Naive B cell (primary cell): ENCODE measurements around the gene ANKDD1A. TPM values are rescaled to one million over a fixed set of nuclear protein-coding genes. Genes with fewer than 3 reads are reported as not detected.

Source experiments
- ATAC-seq, 2 donors: fragments of 150-1000 bp; cut with Tn5 transposase; 2 replicates each; pipeline ENCODE4 v1.10.0; 2021; ENCODE audit warnings: low read depth in 2 of 2, mild to moderate bottlenecking in 2 of 2, moderate library complexity in 2 of 2
- DNase-seq: peaks from one replicate; pipeline ENCODE4 v3.0.0; 2022
- H3K27ac Mint-ChIP-seq, 6 donors: one replicate each; pipeline ENCODE4 v1.8.0; 2020 to 2022; ENCODE audit warnings: mild to moderate bottlenecking in 6 of 6, mixed read lengths in 6 of 6, moderate library complexity in 5 of 6, inconsistent platforms in 2 of 6
- H3K27me3 Mint-ChIP-seq, 3 donors: one replicate each; pipeline ENCODE4 v1.8.0; 2021 to 2022; ENCODE audit warnings: mixed read lengths in 3 of 3, mild to moderate bottlenecking in 1 of 3
- H3K36me3 Mint-ChIP-seq, 2 donors: one replicate each; pipeline ENCODE4 v1.8.0; 2020 to 2022; ENCODE audit warnings: mixed read lengths in 2 of 2, inconsistent platforms in 1 of 2, mild to moderate bottlenecking in 1 of 2
- H3K4me1 Mint-ChIP-seq, 3 donors: one replicate each; pipeline ENCODE4 v1.8.0; 2020 to 2022; ENCODE audit warnings: mixed read lengths in 3 of 3, inconsistent platforms in 1 of 3, mild to moderate bottlenecking in 1 of 3, moderate library complexity in 1 of 3
- H3K4me3 Mint-ChIP-seq, 8 donors: one replicate each; pipeline ENCODE4 v1.8.0; 2020 to 2022; ENCODE audit warnings: mild to moderate bottlenecking in 8 of 8, mixed read lengths in 8 of 8, moderate library complexity in 8 of 8, inconsistent platforms in 2 of 8
- H3K9me3 Mint-ChIP-seq, 7 donors: one replicate each; pipeline ENCODE4 v1.8.0; 2020 to 2022; ENCODE audit warnings: mixed read lengths in 7 of 7, mild to moderate bottlenecking in 5 of 7, inconsistent platforms in 2 of 7, moderate library complexity in 1 of 7
- polyA plus RNA-seq, 6 donors: library from polyadenylated mRNA; unstranded; fragments of 300-500 nt; fragmentation: Illumina TruSeq; gene quantifications; one replicate each; pipeline ENCODE4 v1.2.3, GENCODE V29; 2021; ENCODE audit warnings: low read depth in 6 of 6

The ANKDD1A gene
- polyA plus RNA-seq: 1 to 10 TPM in 3 of 6 donors, under 1 TPM in 2, not detected in 1; 0.14 to 3.3 (median 1.3) TPM

DNA sequence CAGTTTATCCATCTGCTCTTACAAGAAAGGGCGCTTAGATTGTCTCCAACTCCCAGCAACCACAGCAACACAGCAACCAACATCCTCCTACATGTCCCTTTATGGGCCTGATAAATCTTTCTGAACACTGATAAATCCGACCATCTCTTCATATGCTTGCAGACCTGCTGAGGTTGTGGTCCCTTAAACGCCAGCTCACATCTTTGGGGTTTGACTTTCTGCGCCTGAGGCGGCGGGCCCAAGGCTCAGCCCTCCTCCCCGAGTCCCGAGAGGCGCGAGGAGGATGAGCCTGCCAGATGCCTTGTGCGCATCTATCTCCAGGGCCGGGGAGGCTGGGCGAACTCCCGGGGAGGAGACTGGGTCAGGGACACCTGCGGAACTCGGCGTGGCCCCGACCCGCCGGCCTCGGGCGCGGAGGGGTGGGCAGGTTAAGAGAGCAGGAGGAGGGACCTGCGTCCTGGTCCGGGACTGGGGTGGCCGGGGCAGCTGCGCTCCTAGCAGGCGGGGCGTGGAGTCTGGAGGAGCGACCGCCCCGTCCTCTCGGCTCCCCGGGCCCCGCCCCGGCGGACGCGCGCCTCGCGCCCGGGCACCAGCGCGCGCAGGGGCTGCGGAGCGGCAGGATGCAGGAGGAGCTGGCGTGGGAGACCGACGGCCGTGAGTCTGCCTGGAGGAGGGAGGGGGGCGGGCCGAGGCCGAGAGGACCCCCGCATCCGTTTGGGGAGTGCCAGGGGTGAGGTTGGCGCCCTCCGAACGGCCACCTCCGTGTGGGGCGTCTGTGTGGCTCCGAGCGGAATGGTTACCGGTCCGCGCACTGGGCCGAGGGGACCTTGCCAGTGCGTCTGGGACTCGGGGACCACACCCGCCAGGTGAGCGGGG lies at the start of gene ANKDD1A:
Gene ANKDD1A, plus strand, starts transcription at position 592 of the 876 bp plus-strand sequence. Its CDS starts 29 bp downstream, at position 621.
- Mint-ChIP-seq H3K27me3 (peaks cover 18 to 39% (median 21%) of the 10 kb centered on the region in 3 donors), H3K4me1 (peaks cover 8 to 18% (median 13%) of the 10 kb centered on the region in 3 donors), H3K4me3 (peak within 1 kb of the TSS; percentile 31 to 81 (median 66)), H3K36me3 (no peaks in the 10 kb centered on the region), H3K27ac (peak within 1 kb of the TSS in 2 of 6 donors; percentile 13 to 62), H3K9me3 (no peaks in the 10 kb centered on the region)
- DNase-seq (no peak), ATAC-seq (peak; percentile 59 to 69)

DNA sequence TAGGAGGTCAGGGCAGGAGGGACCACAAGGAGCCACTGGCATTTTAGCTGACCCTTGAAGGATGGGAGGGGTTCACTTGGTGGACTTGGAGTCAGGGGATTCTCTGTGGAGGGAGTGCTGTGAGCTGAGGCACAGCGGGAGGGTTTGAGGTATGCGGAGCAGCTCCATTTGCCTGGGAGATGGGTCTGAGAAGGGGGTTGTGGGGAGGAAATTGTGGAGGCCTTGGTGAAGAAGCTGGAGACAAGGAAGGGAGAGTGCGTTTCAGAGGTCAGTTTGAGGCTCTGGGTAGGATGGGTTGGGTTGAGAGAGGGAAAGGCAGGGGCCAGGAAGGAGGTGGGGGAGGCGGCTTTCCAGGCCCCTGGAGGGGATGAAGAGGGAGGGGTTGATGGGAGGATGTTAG lies 49.7 kb upstream of the ANKDD1A start:
- H3K9me3 Mint-ChIP-seq: no peaks in the 10 kb centered on the region
- H3K36me3 Mint-ChIP-seq: peaks cover 0 to 5% of the 10 kb centered on the region in 2 donors
- ATAC-seq (no peak), DNase-seq (no peak)
- H3K4me3 Mint-ChIP-seq: no peak overlapping the region
- H3K4me1 Mint-ChIP-seq: peaks cover 23 to 26% (median 26%) of the 10 kb centered on the region in 3 donors
- H3K27me3 Mint-ChIP-seq: no peaks in the 10 kb centered on the region
- H3K27ac Mint-ChIP-seq: peak overlapping the region in 1 of 6 donors; percentile 83

DNA sequence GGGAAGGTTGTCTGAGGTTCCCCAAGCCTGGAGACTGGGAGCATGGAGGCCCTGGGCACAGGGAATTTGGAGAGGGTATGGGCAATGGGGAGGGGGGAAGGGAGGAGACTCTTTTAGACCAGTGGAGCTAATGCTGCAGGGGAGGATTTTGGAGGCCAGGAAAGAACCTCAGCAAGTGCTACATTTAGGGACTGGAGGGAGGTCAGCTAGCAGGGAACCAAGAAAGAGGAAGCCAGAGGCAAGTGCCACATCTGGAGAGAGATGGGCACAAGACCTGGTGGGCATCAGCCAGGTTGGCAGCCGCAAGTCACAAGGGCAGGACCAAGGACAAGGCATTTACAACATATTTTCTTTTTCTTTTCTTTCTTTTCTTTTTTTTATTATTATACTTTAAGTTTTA lies 49.3 kb upstream of the ANKDD1A start:
- ATAC-seq: no peak
- Mint-ChIP-seq H3K4me3 (no peak overlapping the region), H3K36me3 (peaks cover 0 to 8% of the 10 kb centered on the region in 2 donors), H3K9me3 (no peaks in the 10 kb centered on the region), H3K4me1 (peaks cover 18 to 26% (median 21%) of the 10 kb centered on the region in 3 donors), H3K27me3 (no peaks in the 10 kb centered on the region), H3K27ac (no peak overlapping the region)
- no peak for DNase-seq

DNA sequence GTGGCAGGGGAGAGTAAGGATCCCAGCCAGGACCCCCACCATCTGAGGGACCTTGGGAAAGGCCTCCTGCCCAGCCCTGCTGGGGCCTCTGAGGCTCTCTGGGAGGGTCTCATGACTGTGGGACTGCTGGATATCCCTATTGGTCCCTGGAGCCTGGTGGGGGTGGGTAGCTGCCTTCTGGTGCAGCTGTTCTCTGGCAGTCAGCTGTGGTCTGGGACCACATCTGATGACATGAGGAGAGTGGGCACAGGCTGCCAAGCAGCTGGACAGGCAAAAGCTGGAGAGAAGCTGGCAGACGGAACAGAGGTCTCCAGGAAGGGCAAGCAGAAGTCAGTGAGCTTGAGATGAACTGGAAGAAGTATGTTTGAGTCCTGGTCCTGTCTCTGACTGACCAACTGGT lies 47.6 kb upstream of the ANKDD1A start:
- Mint-ChIP-seq H3K4me1 (peaks cover 6 to 21% (median 13%) of the 10 kb centered on the region in 3 donors), H3K27ac (peak overlapping the region in 4 of 6 donors; percentile 71 to 95 (median 83)), H3K9me3 (no peaks in the 10 kb centered on the region), H3K36me3 (peaks cover 0 to 8% of the 10 kb centered on the region in 2 donors), H3K27me3 (no peaks in the 10 kb centered on the region), H3K4me3 (no peak overlapping the region)
- ATAC-seq (no peak), DNase-seq (no peak)

DNA sequence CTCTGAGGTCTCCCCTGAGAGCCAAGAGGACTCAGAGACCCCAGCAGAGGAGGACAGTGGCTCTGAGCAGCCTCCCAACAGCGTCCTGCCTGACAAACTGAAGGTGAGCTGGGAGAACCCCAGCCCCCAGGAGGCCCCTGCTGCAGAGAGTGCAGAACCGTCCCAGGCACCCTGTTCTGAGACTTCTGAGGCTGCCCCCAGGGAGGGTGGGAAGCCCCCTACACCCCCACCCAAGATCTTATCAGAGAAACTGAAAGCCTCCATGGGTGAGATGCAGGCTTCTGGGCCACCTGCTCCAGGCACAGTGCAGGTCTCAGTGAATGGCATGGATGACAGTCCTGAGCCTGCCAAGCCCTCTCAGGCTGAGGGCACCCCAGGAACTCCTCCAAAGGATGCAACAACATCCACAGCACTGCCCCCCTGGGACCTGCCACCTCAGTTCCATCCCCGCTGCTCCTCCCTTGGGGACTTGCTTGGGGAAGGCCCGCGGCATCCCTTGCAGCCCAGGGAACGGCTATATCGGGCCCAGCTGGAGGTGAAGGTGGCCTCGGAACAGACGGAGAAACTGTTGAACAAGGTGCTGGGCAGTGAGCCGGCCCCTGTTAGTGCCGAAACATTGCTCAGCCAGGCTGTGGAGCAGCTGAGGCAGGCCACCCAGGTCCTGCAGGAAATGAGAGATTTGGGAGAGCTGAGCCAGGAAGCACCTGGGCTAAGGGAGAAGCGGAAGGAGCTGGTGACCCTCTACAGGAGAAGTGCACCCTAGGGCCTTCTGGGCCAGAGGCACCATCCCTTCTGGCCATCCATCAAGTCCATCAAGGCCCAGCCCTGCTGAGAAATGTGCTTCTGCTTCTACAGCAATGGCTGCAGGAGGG lies 46.3 kb upstream of the ANKDD1A start:
- H3K9me3 Mint-ChIP-seq: no peaks in the 10 kb centered on the region
- H3K36me3 Mint-ChIP-seq: peaks cover 5 to 8% of the 10 kb centered on the region in 2 donors
- peak in 1 of 2 donors; percentile 18 for ATAC-seq
- peaks cover 16 to 32% (median 22%) of the 10 kb centered on the region in 3 donors for H3K4me1 Mint-ChIP-seq
- DNase-seq: no peak
- no peaks in the 10 kb centered on the region for H3K27me3 Mint-ChIP-seq
- H3K4me3 Mint-ChIP-seq: no peak overlapping the region
- H3K27ac Mint-ChIP-seq: peak overlapping the region in 2 of 6 donors; percentile 37 to 84

DNA sequence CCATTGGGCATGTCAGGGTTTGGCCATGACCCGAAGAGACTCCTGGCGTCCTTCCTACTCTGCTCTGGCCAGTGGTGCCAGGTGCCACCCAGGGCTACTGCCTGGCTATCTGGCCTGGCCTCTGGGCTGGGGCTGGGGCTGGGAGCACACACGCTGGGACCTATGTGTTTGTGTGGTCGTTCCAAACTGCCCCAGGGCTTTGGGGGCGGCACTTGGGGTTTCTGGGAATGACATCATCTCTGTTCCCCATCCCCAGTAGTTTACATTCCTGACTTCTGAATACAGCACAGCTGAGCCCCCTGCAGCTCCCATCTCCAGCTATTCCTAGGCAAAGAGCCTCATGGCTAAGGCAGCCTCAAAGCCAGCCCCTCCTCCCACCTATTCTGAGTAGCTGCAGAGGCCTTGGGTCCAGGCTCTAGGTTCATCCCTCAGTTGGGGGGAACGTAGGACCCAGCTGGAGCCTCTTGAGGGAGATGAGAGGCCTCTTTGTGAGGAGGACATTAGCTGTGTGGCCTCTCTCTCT lies 45.6 kb upstream of the ANKDD1A start:
- Mint-ChIP-seq H3K27me3 (no peaks in the 10 kb centered on the region), H3K4me1 (peaks cover 17 to 31% (median 25%) of the 10 kb centered on the region in 3 donors), H3K36me3 (peaks cover 5 to 8% of the 10 kb centered on the region in 2 donors), H3K4me3 (no peak overlapping the region), H3K9me3 (no peaks in the 10 kb centered on the region), H3K27ac (peak overlapping the region in 1 of 6 donors; percentile 65)
- no peak for DNase-seq
- no peak for ATAC-seq

DNA sequence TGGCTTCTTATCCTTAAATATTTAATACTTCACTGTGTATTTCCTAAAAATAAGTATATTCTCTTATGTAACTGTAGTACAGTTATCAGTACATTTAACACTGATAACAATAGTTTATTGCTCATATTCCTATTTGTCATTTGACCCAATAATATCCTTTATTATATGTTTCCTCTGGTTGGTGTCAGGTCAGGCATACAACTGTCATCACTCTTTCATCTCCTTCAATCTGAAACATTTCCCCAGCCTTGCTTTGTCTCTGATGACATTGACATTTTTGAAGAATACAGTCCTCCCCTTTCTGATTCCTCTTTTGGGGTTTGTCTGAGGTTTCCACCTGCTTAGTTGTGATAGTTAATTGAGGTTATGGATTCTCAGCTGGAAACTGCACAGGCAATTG lies 42.2 kb upstream of the ANKDD1A start:
- Mint-ChIP-seq H3K4me1 (peaks cover 11 to 20% (median 16%) of the 10 kb centered on the region in 3 donors), H3K27ac (peak overlapping the region in 4 of 6 donors; percentile 30 to 59 (median 50)), H3K27me3 (no peaks in the 10 kb centered on the region), H3K36me3 (peaks cover 5 to 8% of the 10 kb centered on the region in 2 donors), H3K4me3 (no peak overlapping the region), H3K9me3 (no peaks in the 10 kb centered on the region)
- DNase-seq: no peak
- ATAC-seq: no peak

DNA sequence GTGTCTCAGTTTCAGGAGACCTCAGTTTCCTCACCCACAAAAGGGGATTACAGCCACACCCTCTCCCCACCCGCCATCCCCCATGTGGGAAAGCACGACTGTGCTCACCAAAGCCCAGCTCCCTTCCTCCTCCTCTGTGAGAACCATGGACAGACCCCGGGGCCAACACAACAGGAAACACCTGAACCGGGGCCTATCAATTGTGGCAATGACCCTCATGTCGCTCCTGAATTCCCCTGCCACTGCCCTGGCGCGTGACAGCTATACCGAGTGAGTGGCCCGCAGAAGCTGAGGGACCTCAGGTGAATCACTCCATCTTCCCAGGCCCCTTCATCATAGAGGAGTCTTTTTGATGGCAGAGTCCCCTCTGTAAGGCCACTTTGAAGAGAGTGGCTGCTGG lies 41.3 kb upstream of the ANKDD1A start:
- ATAC-seq: no peak
- DNase-seq: no peak
- H3K36me3 Mint-ChIP-seq: peaks cover 5 to 8% of the 10 kb centered on the region in 2 donors
- peak overlapping the region in 2 of 6 donors; percentile 56 to 69 for H3K27ac Mint-ChIP-seq
- H3K27me3 Mint-ChIP-seq: no peaks in the 10 kb centered on the region
- H3K9me3 Mint-ChIP-seq: no peaks in the 10 kb centered on the region
- no peak overlapping the region for H3K4me3 Mint-ChIP-seq
- H3K4me1 Mint-ChIP-seq: peaks cover 11 to 20% (median 16%) of the 10 kb centered on the region in 3 donors

DNA sequence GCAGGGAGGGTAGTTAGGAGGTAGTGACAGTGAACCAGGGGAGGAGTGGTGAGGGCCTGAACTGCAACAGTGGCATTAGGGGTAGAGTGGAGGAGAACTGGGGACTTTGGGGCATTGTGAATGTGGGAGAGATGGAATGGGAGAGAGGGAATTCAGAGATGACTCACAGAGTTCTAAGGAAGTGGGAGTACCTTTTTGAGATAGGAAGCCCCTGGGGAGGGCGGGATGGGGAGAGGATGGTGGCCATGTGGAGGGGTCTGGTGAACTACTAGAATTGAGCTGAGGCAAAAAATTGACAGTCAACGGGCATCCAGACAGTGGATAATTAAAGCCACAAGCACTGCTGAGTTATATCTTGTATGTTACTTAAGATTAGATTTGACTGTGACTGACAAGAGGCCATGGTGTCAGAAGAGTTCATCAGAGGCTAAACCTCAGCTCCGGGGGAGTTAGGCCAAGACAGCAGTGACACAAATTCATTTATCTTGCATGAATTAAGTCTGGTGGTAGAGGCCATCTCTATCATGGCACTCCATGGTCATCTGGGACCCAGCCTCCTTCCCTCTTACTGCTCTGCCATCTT lies 36.0 kb upstream of the ANKDD1A start:
- no peaks in the 10 kb centered on the region for H3K27me3 Mint-ChIP-seq
- no peaks in the 10 kb centered on the region for H3K9me3 Mint-ChIP-seq
- ATAC-seq: no peak
- H3K36me3 Mint-ChIP-seq: no peaks in the 10 kb centered on the region
- H3K4me3 Mint-ChIP-seq: no peak overlapping the region
- peak overlapping the region in 1 of 6 donors; percentile 18 for H3K27ac Mint-ChIP-seq
- peaks cover 0 to 8% (median 5%) of the 10 kb centered on the region in 3 donors for H3K4me1 Mint-ChIP-seq
- DNase-seq: no peak

DNA sequence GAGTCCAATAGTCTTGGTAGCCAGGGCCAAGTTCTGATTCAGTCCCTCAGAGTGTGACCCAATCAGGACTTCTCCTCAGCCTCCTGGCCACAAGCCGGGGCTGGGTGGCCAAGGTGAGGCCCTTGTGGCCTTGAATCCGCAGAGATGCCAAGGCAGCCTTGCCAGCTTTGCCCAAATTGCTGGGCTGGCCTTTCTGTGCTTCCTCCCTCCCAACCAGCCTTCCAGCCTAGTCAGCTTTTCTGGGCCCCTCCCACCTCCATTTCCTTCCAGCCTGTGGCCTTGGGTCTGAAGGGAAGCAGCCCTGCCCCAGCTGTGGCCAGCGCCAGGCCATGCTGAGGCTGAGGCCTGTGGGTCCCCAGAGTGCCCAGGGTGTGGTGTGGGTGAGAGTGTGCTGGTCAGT lies 34.3 kb upstream of the ANKDD1A start:
- no peak overlapping the region for H3K27ac Mint-ChIP-seq
- no peaks in the 10 kb centered on the region for H3K36me3 Mint-ChIP-seq
- DNase-seq (no peak), ATAC-seq (no peak)
- H3K4me3 Mint-ChIP-seq: no peak overlapping the region
- no peaks in the 10 kb centered on the region for H3K27me3 Mint-ChIP-seq
- peaks cover 0 to 18% (median 13%) of the 10 kb centered on the region in 3 donors for H3K4me1 Mint-ChIP-seq
- H3K9me3 Mint-ChIP-seq: no peaks in the 10 kb centered on the region

DNA sequence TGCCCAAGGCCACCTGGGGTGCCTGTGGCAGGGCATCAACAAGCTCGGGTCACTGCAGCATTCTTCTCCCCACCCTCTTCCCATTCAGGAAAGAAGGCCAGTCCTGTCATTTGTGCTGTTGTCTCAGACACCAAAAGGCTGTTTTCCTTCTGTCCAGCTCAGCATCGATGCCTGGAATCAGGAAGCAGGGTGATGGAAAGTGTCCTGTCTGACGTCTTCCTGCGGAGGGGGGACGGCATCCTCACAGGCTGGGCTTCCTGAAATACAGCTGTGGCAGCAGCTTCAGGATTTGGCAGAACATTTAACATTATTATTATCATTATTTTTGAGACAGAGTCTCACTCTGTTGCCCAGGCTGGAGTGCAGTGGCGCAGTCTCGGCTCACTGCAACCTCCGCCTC lies 33.0 kb upstream of the ANKDD1A start:
- peaks cover 9 to 31% (median 22%) of the 10 kb centered on the region in 3 donors for H3K4me1 Mint-ChIP-seq
- H3K27me3 Mint-ChIP-seq: no peaks in the 10 kb centered on the region
- no peak overlapping the region for H3K27ac Mint-ChIP-seq
- no peak for ATAC-seq
- no peak overlapping the region for H3K4me3 Mint-ChIP-seq
- no peak for DNase-seq
- H3K9me3 Mint-ChIP-seq: no peaks in the 10 kb centered on the region
- no peaks in the 10 kb centered on the region for H3K36me3 Mint-ChIP-seq

DNA sequence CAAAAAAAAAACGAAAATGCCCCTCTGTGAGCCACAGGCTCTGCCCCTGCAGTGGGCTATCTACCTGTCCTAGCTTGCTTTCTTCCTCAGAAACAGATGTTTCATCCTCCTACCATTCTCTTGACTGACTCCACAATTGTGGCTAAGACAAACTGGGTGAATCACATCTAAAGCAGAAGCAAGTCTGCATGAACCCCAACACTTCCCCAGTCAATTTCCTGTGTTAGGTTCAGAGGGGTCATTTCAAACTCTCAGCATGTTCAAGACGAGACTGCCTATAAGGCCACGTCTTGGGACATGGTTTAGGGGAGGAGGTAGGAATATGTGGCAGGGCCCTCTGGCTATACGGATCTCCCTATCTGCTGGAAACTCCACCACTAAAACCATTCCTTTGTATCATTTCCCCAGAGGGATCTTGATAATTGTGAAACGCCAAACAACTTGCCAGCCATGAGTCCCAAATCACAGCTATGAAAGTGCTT lies 28.6 kb upstream of the ANKDD1A start:
- Mint-ChIP-seq H3K4me1 (peaks cover 15 to 36% (median 23%) of the 10 kb centered on the region in 3 donors), H3K36me3 (no peaks in the 10 kb centered on the region), H3K27ac (peak overlapping the region; percentile 18 to 90 (median 77)), H3K9me3 (no peaks in the 10 kb centered on the region), H3K4me3 (peak overlapping the region in 6 of 8 donors; percentile 28 to 70 (median 52)), H3K27me3 (no peaks in the 10 kb centered on the region)
- ATAC-seq: peak; percentile 63 to 73
- DNase-seq: no peak
